Vagina (tissue), 2 donors: ENCODE measurements around the gene RNF187.

ENCODE experiments used
- POLR2A ChIP-seq, 2 donors: fragments of 450-650 bp; IDR thresholded peaks; one replicate each; pipeline ENCODE4 v1.6.1; 2017; ENCODE audit warnings: antibody characterized with exemption in 2 of 2, mild to moderate bottlenecking in 2 of 2, moderate library complexity in 2 of 2
- POLR2AphosphoS5 ChIP-seq, 2 donors: sonication (generic); formaldehyde crosslinking; IDR thresholded peaks; one replicate each; pipeline ENCODE4 v1.9.0; 2017; ENCODE audit warnings: antibody characterized with exemption in 2 of 2, mild to moderate bottlenecking in 2 of 2, low read depth in 1 of 2; ENCODE audit not compliant: insufficient read depth in 1 of 2
- TF ChIP-seq, protein P1 (sequence below), 3 experiments: fragments of 450-650 bp in 2 of 3; fragments of 200-600 bp in 1 of 3; sonication (generic) in 1 of 3; IDR thresholded peaks; one replicate each; pipeline ENCODE4 v1.5.1; 2017 to 2019; ENCODE audit warnings: antibody characterized with exemption in 3 of 3, mild to moderate bottlenecking in 2 of 3, moderate library complexity in 2 of 3

- TF ChIP-seq, protein P1, sequence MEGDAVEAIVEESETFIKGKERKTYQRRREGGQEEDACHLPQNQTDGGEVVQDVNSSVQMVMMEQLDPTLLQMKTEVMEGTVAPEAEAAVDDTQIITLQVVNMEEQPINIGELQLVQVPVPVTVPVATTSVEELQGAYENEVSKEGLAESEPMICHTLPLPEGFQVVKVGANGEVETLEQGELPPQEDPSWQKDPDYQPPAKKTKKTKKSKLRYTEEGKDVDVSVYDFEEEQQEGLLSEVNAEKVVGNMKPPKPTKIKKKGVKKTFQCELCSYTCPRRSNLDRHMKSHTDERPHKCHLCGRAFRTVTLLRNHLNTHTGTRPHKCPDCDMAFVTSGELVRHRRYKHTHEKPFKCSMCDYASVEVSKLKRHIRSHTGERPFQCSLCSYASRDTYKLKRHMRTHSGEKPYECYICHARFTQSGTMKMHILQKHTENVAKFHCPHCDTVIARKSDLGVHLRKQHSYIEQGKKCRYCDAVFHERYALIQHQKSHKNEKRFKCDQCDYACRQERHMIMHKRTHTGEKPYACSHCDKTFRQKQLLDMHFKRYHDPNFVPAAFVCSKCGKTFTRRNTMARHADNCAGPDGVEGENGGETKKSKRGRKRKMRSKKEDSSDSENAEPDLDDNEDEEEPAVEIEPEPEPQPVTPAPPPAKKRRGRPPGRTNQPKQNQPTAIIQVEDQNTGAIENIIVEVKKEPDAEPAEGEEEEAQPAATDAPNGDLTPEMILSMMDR (IDR thresholded peaks at IDR 0.05) = no peak
- TF ChIP-seq POLR2AphosphoS5 (IDR thresholded peaks at IDR 0.05; ENCODE audit: insufficient read depth in 1 of 2, low read depth in 1 of 2) (no peak), POLR2A (IDR thresholded peaks at IDR 0.05) (no peak)
These were observed 48.9 kb upstream of the RNF187 start for GRCh38 chr1:228438266-228438665.
